PC-3 (cell line): ENCODE measurements around the gene HBE1.

ENCODE experiments used
- CTCF ChIP-seq: fragments of 300-600 bp; sonication (generic); conservative IDR thresholded peaks from 2 replicates; pipeline ENCODE4 v1.5.1; 2017; ENCODE audit warnings: antibody characterized with exemption, low read depth, mild to moderate bottlenecking, low read length
- EZH2 ChIP-seq: fragments of 300-600 bp; sonication (generic); IDR thresholded peaks from one replicate; pipeline ENCODE4 v1.6.1; 2017; ENCODE audit warnings: antibody characterized with exemption, mild to moderate bottlenecking, low read length; ENCODE audit not compliant: unreplicated experiment
- EZH2phosphoT487 ChIP-seq: fragments of 300-600 bp; sonication (generic); IDR thresholded peaks from 2 replicates; pipeline ENCODE4 v1.6.1; 2018; ENCODE audit warnings: mild to moderate bottlenecking, antibody characterized with exemption, low read length, borderline replicate concordance

- no peak for TF ChIP-seq EZH2
- no peak for TF ChIP-seq CTCF
- no peak for TF ChIP-seq EZH2phosphoT487
Observed at GRCh38 chr11:5282628-5283027, 12.9 kb upstream of the HBE1 start.
